Limb (tissue), 2 donors: ENCODE data around the gene ACSF3.

Experiments
- DNase-seq, 2 donors: peaks; one replicate each; pipeline ENCODE4 v3.0.0-alpha.2; 2016; ENCODE audit errors: extremely low spot score in 2 of 2

ACSF3 gene

GRCh38 chr16:89123001-89123830 lies 29.6 kb downstream of the ACSF3 start:
- no peak for DNase-seq

- no peak for DNase-seq
Observed at GRCh38 chr16:89123831-89124100, 30.1 kb downstream of the ACSF3 start.

- DNase-seq, result no peak
Observed at GRCh38 chr16:89129378-89129777, 35.7 kb downstream of the ACSF3 start.

GRCh38 chr16:89130448-89130847 lies 36.8 kb downstream of the ACSF3 start:
- DNase-seq, result no peak

GRCh38 chr16:89131783-89132182 lies 38.1 kb downstream of the ACSF3 start:
- no peak for DNase-seq

GRCh38 chr16:89132194-89133005 lies 38.7 kb downstream of the ACSF3 start:
- DNase-seq, result no peak

GRCh38 chr16:89133457-89134127 lies 39.9 kb downstream of the ACSF3 start:
- no peak for DNase-seq

GRCh38 chr16:89134269-89134668 lies 40.6 kb downstream of the ACSF3 start:
- no peak for DNase-seq

GRCh38 chr16:89135166-89135565 lies 41.5 kb downstream of the ACSF3 start:
- no peak for DNase-seq

GRCh38 chr16:89135971-89136765 lies 42.5 kb downstream of the ACSF3 start:
- no peak for DNase-seq

- no peak for DNase-seq
Observed at GRCh38 chr16:89136931-89137330, 43.3 kb downstream of the ACSF3 start.

GRCh38 chr16:89137666-89138512 lies 44.2 kb downstream of the ACSF3 start:
- DNase-seq, result no peak

- DNase-seq, result no peak
Observed at GRCh38 chr16:89138513-89138795, 44.8 kb downstream of the ACSF3 start.

GRCh38 chr16:89138843-89139520 lies 45.3 kb downstream of the ACSF3 start:
- no peak for DNase-seq

- DNase-seq, result no peak
Observed at GRCh38 chr16:89139907-89140361, 46.3 kb downstream of the ACSF3 start.

GRCh38 chr16:89140401-89140800 lies 46.7 kb downstream of the ACSF3 start:
- DNase-seq, result no peak

GRCh38 chr16:89140981-89141883 lies 47.6 kb downstream of the ACSF3 start:
- DNase-seq, result no peak

- no peak for DNase-seq
Observed at GRCh38 chr16:89141884-89142267, 48.2 kb downstream of the ACSF3 start.
